ENCODE measurements around the gene CDC40.
"Not testable (repeated sequence)": the region's sequence is repeated elsewhere in the genome, so short reads cannot be mapped to it uniquely, and the experiment has no call there.

Gene CDC40

DNA sequence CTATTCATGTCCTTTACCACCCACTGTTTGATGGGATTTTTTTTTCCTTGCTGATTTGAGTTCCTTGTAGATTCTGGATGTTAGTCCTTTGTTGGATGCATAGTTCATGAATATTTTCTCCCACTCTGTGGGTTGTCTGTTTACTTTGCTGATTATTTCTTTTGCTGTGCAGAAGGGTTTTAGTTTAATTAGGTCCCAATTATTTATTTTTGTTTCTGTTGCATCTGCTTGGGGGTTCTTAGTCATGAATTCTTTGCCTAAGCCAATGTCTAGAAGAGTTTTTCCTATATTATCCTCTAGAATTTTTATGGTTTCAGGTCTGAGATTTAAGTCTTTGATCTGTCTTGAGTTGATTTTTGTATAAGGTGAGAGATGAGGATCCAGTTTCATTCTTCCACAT, 92.6 kb downstream of the CDC40 start:
- DNase-seq, result not testable (repeated sequence)

DNA sequence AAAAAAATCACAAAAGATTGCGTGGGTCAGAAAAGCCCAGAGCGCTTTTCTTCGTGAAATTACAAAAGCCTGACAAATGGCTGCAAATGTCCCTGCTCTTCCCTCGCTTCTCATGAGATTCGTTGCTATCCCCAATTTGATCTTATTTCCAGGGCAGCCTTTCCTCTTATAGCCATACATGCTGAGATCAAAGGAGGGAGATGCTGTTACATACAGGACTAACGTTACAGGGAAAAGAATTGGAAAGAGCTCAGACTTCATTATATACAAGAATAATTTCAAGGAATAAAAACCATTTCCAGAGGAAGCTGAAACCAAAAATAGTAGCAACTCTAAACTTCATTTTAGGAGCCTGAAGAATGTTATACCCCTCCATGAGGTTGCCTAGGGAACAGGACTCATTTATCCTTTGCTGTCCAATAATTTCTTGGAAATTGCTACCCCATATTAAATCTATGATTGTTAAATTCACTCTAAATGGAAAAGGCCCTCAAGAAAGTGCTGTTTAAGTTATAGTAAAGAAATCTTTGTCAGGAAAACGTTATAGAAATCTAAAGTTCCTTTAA, 97.0 kb downstream of the CDC40 start:
- no peak for DNase-seq

Data from activated naive CD4-positive, alpha-beta T cell (primary cell).